Endometrial microvascular endothelial cells (primary cell): ENCODE results near the gene TCF7L1. TPM values are rescaled to one million over a fixed set of nuclear protein-coding genes. Genes with fewer than 3 reads are reported as not detected.

Experiments
- in situ Hi-C: cut with HindIII; loops from 2 replicates; pipeline ENCODE4 v1.10.0; 2017; ENCODE audit warnings: low sequenced_read_pairs, low pct_unique_long_range_greater_than_20kb; ENCODE audit errors: inconsistent ontology term
- total RNA-seq: library from RNA; depleted of rRNA; stranded (reverse); fragments of >200 nt; gene quantifications from one replicate; pipeline ENCODE4 v1.2.3, GENCODE V29; 2015; ENCODE audit errors: inconsistent ontology term

TCF7L1 gene
- total RNA-seq, 1 donor from 2014 or later, result 3.1 TPM

- in situ Hi-C loops, result no loop called here
Measured at GRCh38 chr2:85158559-85159273, 25.5 kb downstream of the TCF7L1 start.

DNA sequence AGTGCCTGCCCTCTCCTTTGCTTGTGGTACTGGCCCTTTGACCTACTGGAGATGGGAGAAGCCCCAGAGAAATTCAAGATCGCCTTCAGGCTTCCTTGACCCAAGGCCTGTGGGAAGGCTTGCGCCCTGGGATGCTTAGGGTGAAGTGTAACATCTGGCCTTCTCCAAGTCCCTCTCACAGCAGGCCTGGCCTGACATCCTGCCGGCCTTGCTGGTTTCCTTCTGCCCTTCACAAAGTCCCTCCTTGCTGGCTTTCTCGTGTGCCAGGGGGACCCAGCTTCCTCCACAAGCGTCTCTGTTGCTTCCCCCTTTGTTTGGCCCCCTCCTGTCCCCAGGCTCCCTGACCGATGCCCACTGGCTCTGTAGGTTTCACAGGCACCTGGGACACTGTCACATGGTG is 26.4 kb downstream of the TCF7L1 start:
- in situ Hi-C loops, result no loop called here

GRCh38 chr2:85160966-85161960 is 28.1 kb downstream of the TCF7L1 start:
- in situ Hi-C loops, result no loop called here

- in situ Hi-C loops, result no loop called here
Measured at GRCh38 chr2:85162746-85163301, 29.6 kb downstream of the TCF7L1 start.

DNA sequence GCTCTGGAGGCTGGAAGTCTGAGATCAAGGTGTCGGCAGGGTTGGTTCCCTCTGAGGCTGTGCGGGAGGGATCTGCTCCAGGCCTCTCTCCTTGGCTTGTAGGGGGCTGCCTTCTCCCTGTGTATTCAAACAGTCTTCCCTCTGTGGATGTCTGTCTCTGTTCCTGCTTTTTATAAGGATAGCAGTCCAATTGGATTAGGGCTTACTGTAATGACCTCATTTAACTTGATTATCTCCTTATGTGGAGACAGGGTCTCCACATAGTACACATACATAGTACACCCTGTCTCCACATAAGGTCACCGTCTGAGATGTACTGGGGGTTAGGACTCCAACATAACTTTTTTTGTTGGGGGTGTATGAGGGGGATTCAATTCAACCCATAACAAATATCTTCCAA is 30.5 kb downstream of the TCF7L1 start:
- in situ Hi-C loops, result no loop called here

- in situ Hi-C loops, result no loop called here
Measured at GRCh38 chr2:85164145-85164569, 31.0 kb downstream of the TCF7L1 start.

DNA sequence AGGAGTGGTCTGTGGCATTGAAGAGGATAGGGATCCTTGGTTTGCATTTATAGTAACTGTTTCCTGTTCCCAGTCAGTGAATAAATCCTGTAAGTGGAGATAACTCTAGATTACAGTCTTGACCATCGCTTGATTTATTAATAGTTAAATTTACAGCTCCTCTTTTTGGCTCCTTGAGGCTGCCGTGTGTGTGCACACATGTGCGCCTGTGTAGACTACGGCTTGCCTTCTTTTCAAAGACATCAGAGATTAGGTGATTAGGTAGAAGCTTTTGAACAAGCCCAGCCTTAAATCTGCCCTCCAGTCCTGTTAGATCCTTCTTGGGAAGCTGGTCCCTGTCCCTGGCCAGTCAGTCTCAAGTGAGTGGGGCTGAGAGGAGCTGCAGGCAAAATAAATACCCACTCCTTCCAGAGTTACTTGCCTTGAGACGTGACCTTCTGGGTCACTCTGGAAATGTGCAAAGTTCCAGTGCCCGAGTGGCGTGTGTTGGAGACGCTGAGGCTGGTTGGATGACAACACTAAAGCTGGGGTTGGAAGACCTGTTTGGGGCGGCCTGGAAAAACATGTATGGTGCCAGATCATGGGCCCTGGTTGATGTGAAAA is 32.0 kb downstream of the TCF7L1 start:
- in situ Hi-C loops, result no loop called here

DNA sequence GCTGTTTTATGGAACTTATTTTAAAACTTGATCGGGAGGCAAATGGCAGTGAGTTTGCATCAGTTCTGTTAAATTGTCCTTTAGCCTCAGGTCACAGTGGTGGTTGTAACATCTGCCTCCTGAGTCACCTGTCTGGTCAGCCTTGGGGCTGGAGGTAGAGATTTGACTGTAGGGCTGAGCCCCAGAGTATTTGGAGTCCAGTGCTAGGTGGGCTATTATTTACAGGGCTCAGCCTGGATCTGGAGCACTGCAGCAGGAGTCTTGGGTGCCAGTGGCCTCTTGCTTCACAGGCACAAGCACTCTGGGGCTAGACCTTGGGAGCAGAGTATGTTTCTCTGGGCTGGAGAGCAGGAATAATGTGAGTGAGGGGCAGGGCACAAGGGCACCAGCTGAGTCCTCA is 32.8 kb downstream of the TCF7L1 start:
- in situ Hi-C loops, result no loop called here

- in situ Hi-C loops, result no loop called here
Measured at GRCh38 chr2:85167479-85167878, 34.3 kb downstream of the TCF7L1 start.

GRCh38 chr2:85168942-85169341 is 35.8 kb downstream of the TCF7L1 start:
- in situ Hi-C loops, result no loop called here

GRCh38 chr2:85169581-85169980 is 36.4 kb downstream of the TCF7L1 start:
- in situ Hi-C loops, result no loop called here

DNA sequence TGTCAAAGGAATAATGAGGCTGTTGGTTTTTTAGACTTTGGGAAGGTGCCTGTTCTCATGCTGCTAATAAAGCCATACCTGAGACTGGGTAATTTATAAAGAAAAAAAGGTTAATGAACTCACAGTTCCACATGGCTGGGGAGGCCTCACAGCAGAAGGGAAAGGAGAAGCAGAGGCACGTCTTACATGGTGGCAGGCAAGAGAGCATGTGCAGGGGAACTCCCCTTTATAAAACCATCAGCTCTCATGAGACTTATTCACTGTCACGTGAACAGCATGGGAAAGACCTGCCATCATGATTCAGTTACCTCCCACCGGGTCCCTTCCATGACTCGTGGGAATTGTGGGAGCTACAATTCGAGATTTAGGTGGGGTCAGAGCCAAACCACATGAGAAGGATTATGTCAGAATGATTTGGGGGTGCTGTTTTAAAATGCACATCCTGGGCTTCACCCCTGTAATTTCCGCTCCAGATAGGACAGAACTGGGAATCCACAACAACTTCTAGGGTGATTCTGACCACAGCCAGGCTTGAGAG is 37.8 kb downstream of the TCF7L1 start:
- in situ Hi-C loops, result no loop called here

DNA sequence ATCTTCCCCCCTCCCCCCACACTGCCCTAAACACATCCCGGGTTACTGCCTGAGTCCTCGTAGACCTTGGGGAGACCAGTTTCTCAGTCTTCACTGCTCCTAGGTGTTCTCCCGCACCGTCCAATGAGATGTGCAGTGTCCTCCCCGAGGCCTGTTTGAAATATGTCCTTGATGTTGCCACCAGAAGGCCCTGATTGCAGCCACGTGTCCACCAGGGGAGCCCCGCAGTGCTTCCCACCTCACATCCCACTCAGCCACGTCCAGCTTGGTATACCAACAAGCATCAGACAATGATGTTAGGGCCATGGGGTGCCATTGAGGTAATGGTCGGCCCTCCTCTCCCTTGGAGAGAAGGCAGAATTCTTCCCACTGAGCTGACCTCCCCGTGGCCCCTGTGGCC is 38.7 kb downstream of the TCF7L1 start:
- in situ Hi-C loops, result no loop called here

GRCh38 chr2:85173909-85174308 is 40.7 kb downstream of the TCF7L1 start:
- in situ Hi-C loops, result no loop called here

DNA sequence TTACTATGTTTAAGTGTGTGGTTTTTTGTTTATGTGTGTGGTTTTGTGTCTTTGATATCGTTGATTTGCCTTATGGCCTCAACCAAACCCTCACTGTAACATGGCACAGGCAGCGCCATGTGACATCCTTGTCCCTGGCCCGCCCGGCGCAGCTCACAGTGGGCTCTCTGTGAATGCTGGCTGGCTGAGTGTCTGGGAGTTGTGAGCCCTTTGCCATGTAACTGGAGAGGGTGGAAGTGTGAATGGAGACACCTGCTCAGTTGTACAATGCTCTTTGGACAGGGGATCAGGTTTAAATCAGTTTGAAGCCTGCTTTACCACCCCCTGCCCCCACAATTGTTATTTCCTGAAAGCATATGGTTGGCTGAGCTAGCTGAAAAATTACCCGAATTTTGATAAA is 41.8 kb downstream of the TCF7L1 start:
- in situ Hi-C loops, result no loop called here

- in situ Hi-C loops, result no loop called here
Measured at GRCh38 chr2:85175369-85176299, 42.4 kb downstream of the TCF7L1 start.

- in situ Hi-C loops, result no loop called here
Measured at GRCh38 chr2:85177031-85177824, 44.0 kb downstream of the TCF7L1 start.
